ENCODE measurements around the gene XCR1.

DNA sequence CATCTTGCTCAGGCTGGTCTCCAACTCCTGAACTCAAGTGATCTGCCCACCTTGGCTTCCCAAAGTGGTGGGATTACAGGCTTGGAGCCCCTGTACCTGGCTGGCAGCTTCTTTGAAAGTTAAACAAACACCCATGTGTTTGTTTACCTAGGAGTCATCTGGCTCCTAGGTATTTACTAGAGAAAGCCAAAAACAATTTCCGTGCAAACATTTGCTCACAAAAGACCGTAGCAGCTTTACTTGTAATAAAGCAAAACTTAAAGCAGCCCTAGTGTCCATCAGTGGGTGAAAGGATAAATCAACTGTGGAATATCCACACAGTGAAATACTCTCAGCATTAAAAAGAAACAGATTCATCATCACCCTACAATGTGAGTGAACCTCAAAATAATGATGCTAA is 29.4 kb upstream of the XCR1 start:
- TF ChIP-seq, protein P1, sequence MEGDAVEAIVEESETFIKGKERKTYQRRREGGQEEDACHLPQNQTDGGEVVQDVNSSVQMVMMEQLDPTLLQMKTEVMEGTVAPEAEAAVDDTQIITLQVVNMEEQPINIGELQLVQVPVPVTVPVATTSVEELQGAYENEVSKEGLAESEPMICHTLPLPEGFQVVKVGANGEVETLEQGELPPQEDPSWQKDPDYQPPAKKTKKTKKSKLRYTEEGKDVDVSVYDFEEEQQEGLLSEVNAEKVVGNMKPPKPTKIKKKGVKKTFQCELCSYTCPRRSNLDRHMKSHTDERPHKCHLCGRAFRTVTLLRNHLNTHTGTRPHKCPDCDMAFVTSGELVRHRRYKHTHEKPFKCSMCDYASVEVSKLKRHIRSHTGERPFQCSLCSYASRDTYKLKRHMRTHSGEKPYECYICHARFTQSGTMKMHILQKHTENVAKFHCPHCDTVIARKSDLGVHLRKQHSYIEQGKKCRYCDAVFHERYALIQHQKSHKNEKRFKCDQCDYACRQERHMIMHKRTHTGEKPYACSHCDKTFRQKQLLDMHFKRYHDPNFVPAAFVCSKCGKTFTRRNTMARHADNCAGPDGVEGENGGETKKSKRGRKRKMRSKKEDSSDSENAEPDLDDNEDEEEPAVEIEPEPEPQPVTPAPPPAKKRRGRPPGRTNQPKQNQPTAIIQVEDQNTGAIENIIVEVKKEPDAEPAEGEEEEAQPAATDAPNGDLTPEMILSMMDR (IDR thresholded peaks at IDR 0.05; ENCODE audit: extremely low read depth in 1 of 2, insufficient read depth in 1 of 2, low read depth in 1 of 2, low read length in 2 of 2): no peak
- no peak for TF ChIP-seq POLR2AphosphoS5 (IDR thresholded peaks at IDR 0.05; ENCODE audit: insufficient read depth, low read depth, low read length)
